DMS114 treated with DMSO at 0.1 percent for 48 hours (cell line): Measurements from ENCODE around the gene IVL.

Experiments
- DNase-seq: peaks from one replicate; lab custom pipeline; 2025; ENCODE audit not compliant: unreplicated experiment; lab: John Stamatoyannopoulos, UW

Gene IVL

DNA sequence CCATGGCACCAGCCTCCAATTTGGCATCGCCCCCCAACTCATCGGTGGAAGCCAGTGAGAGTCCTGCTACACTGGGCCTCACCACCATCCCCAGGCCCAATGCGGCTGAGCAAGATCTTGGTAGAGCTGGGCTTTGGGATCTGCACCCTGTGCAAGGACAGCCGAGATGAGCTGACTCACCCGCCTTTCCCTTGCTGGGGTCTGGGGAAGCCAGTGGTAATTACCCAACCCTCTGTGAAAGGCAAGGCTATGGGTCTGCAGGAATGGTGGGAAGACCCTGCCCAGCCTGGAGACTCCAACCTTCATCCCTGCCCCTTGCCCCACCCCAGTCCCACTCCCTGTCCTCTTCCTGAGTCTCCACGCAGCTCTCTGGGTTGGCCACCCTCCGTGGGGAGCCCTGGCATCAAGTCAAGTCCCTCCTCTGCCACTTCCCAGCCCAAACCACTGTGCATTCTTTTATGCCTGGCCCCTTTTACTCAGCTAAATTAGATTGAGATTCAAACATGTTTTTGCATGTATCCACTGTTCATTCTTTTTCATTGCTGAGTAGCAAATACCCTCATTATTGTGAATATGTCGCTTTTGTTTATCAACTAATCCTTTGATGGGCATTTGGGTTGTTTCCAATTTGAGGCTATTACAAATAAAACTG, 21.5 kb upstream of the IVL start:
- DNase-seq, result no peak

DNA sequence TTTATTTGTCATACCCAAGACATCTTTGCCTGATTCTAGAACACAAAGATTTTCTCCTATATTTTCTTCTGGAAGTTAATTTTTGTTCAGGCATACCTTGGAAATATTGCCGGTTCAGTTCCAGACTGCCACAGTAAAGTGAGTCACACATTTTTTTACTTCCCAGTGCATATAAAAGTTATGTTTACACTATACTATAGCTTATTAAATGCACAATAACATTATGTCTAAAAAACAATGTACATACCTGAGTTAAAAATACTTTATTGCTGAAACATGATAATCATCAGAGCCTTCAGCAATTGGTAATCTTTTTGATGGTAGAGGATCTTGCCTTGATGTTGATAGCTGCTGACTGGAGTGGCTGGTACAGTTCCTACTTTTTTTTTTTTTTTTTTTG, 20.2 kb upstream of the IVL start:
- no peak for DNase-seq

DNA sequence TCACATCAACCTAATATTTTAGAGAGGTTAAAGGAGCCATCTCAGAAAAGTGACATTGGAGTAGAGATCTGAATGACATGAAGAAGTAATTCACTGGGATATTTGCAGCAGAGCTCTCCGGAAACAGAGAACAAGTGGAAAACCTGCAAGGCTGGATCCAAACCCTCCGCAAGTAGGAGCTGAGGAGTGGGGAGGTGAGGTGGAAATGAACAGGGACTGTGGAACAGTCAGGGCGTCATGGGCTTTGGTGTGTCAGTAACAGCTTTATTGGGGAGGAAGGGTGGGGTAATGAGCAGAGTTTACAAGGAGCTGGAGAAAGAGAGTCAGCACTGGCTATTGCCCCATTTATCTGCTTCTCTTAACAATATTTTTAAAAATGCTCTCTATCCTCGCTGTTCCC, 9.3 kb upstream of the IVL start:
- DNase-seq, result no peak

DNA sequence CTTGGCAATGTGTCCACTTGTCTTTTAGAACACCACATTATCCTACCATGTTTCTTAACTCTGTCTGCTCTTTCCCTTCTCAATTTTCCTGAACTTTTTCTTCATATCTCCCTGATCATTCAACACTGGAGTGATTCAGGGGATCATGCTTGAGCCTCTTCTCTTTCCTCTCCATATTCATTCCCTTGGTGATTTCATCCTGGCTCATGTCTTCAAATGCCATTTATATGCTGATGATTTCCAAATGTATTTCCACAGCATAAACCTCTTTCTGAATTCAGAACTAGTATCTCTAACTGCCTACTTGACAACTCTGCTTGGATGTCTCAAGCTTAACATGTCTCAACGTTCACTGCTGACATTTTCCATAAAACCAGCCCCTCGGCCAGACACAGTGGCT, 8.5 kb upstream of the IVL start:
- no peak for DNase-seq

DNA sequence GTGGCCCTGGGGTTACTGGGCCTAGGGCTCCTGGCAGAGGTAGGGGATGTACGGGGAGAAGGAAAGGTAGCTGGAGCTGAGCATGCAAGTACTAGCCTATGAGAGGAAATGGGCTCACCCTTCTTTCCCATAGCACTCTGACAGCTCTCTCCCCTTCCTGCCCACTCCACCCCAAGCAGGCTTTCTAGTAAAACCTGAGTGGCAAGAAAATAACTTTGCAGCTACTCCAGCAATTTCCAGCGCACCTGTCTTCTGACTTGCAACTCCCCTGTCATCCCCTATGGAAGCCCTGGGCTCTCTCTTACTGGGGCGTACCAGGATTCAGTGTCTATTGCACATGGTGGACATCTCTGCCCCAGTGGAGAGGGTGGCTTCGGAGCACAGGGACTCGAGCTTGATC, 6.7 kb upstream of the IVL start:
- no peak for DNase-seq

DNA sequence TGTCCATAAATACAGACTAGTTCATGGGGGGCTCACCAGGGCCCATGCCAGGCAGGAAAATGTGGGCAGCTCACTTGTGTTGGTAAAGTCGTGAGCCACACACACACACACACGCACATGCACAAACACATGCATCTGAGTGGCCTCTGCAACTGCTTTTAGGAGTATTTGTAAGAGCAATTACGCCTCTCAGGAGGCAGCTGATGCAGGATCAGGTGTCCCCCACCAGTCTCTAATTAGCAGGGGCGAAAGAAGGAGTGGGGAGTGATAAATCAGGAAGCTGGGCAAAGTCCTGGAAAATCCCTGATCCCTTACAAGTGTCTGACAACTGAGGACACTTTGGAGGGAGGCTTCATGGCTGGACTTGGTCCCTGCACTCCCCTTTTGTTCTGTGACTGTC, 5.7 kb upstream of the IVL start:
- no peak for DNase-seq

DNA sequence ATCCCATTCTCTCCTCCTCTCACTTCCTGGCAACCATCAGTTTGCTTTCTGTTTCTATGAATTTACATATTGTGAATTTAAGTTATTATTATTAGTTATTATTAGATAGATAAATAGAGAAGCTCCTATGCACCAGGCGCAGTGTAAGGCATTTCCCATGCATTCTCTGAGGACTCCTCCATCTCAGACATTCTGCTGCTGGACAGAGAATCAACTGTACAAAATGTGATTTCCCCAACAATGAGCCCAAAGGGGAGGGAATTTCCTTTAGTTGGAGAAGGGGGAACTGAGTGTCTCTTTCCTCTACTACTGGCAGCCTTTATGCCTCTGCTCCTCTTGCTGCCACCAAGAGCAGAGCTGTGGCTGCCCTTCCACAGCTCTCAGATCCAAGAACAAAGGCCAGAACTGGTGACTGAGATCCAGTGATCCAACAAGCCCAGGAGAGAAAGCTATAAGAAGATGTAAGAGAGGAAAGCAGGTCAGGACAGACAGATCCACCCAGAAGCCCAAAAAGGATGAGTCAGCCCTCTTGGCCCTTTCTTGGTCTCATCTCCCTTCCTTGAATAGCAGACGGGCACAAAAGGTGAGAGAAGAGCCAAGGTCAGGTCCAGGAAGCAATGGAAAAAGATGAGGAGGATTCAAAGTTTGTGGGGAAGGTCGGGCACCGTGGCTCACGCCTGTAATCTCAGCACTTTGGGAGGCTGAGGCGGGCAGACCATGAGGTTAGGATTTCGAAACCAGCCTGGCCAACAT, 3.5 kb upstream of the IVL start:
- no peak for DNase-seq

DNA sequence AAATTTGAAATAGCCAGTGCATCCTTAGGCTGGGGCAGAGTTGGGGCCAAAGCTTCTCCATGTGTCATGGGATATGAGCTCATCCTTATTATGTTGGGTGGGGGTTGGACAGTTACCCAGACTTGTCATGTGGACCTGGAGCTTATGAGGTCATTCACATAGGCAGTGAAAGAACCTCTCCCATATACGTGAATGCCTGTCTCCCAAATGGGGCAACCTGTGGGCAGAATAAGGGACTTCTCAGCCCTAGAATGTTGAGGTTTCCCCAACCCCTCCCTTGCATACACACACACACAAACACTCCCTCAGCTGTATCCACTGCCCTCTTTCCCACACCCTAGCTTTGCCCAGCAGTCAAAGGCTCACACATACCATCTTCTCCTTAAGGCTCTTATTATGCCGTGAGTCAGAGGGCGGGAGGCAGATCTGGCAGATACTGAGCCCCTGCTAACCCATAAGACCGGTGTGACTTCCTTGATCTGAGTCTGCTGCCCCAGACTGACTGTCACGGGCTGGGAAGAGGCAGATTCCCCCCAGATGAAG, 2.3 kb upstream of the IVL start:
- no peak for DNase-seq

DNA sequence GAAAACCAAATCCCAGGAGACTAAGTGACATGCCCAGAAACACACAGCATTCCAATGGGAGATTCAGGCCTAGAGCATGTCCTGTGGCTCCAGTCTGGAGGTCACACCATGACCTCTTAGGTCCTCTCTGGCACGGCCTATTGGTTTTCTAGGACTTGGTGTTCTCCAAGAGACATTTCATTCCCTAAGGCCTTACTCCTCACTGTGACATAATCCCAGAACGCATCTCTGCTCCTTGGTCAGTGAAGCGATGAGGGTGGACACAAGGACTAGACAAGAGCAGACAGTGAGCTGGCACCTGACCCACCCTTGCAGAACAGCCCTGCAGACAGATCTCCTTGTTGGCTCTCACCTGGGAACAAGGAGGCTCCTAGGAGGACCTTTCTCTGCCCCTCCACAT, 860 bp downstream of the IVL start:
- DNase-seq, result no peak

DNA sequence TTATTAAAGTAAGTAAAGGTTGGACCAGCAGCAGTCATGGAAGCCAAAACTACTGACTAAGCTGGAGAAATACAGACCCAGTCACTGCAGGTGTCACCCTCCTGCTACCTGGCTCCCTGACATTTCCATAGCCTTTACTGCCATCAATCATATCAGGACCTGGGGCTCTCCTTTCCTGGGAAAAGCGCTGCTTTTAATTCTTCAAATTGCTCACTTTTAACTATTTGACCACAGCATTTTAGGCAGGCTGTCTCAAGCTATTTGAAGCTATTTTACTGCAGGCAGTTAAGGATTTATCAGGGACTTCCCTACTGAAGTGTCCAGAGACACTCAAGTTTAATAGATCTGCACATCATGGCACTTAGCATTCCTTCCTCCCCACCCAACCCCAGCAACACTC, 4.1 kb downstream of the IVL start:
- DNase-seq, result no peak

DNA sequence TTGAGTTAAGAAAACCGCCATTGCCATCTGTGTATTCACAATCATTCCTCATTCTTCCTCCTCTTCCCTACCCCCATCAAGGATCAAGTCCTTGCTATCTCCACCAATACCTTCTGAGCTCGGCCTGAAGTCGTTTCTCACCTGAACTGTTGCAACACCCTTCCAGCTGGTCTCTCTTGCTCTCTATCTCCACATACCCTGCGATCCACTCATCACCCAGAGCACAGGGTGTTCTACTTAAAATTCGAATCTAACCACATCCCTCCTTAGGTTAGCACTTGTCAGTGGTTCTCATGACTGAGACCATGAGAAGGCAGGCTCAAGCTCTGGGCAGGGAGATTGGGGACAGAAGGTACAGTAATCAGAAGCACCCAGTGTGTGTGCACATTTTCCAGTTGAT, 4.6 kb downstream of the IVL start:
- DNase-seq, result no peak

DNA sequence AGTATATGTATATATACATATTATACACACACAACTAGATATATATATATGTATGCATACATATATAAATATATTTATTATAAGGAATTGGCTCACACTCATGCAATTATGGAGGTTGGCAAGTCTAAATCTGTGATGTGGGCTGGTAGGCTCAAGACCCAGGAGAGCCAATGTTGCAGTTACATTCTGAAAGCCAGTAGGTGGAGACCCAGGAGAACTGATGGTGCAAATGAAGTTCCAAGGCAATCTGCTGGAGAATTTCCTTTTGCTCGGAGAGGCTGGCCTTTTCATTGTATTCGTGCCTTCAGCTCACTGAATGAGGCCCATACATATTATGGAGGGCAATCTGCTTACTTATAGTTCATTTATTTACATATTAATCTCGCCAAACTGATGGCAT, 9.4 kb downstream of the IVL start:
- peak; percentile 81 for DNase-seq

DNA sequence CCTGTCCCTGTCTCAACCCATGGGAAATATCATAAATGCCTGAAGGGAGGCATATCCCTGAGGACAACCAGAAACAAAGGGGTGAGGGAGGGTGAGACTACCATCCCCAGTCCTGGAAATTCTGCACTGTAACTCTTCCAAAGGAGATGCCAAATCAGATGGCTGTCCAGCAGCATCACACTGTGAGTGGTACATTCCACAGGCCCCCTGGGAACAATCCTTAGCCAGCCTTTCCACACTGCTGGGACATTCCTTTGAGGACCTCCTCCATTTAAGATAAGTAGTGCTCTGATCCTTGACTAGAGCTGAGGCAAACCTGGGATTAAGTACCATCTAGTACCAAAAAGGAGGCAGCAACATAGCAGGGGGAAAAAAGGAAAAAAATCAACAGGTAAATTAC, 10.7 kb downstream of the IVL start:
- no peak for DNase-seq

DNA sequence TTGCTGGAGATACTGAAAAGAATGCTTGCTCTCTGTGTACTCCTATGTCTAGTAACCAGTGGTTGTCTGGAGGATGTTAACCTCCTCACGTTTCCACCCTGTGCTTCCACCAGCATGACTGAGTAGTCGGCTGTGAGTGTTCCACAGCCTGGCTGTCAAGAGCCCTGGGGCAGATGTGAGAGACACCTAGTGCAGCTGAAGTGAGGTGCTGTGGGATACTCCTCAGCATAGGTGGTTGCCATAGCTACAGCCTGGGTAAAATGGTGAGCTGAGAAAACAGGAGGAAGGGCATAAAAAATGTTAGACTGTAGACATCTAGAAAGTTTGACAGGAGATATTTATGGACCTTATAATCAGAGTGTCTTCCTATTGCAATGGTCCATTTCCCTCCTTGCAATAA, 15.8 kb downstream of the IVL start:
- no peak for DNase-seq

DNA sequence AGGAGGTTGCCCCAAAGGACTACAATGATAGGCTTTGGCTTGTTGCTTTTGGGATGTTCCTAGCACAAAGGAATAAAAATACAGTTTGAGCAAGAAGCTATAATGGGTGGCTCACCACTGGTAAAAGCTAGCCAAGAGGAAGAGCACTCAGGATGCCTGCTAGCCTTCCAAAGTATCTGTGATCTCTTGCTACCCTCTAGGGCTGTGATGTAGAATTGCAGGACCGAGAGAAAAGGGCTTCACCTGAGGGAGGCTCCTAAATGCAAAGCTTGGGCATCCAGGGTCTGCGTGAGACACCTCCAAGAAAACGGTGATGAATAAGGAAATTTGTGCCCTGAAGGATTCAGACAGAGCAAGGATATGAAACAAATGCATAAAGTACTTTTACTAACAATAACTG, 17.7 kb downstream of the IVL start:
- no peak for DNase-seq

DNA sequence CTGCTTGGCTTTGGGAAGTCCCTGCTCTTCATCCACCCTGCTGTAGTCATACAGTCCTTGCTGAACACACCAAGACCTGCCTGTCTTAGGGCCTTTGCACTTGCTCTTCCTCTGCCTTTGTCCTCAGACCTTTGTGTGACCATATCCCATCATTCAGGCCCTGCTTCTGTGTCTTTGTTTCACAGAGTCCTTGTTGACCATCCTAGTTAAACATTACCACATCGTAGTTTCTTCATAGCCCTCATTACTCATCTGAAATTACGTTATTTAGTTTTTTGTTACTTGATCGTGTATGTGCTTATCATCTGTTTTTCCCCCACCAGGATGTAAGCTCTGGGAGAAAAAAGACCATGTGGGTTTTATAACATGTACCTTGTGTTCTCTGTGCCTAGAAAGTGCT, 20.3 kb downstream of the IVL start:
- no peak for DNase-seq

DNA sequence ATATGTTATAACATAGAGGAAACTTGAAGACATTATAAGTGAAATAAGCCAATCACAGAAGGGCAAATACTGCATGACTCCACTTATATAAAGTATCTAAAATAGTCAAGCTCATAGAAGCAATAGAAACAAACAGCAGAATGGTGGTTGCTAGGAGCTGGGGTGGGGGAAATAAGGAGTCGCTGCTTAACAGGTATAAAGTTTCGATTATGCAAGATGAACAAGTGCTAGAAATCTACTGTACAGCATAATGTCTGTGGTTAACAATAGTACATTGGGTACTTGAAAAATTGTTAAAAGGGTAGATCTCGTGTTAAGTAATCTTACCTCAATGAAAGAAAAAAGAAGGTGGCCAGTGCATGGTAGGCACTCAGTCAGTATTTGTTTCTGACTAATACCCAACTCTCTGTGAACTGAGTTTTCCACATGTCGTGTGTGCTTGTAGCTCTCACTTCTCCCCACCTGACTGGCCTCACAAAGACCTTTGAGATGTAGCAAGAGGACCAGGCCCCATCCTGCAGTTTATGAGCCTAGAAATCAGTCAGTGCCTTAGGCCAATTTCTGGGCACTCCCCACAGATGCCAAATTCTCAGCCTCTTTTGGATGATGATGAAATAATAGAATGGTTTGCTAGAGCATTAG, 23.9 kb downstream of the IVL start:
- no peak for DNase-seq

DNA sequence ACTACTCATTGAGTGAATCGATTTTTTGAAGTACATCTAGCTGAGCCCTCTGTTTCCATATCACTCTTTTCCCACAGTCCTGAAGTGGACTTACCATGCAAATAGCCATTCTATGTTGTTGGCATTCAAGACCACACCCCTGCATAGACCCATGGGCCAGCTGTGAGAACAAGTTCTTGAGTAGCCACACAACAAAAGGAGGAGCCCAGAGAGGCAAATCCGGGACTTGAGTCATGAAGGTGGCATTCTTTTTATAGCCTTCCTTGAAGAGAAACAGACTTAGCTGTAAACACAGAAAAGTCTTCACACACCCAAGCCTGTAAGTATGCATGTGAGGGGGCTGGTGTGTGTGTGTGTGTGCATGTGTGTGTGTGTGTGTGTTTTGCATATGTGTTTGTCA, 24.9 kb downstream of the IVL start:
- DNase-seq, result no peak

DNA sequence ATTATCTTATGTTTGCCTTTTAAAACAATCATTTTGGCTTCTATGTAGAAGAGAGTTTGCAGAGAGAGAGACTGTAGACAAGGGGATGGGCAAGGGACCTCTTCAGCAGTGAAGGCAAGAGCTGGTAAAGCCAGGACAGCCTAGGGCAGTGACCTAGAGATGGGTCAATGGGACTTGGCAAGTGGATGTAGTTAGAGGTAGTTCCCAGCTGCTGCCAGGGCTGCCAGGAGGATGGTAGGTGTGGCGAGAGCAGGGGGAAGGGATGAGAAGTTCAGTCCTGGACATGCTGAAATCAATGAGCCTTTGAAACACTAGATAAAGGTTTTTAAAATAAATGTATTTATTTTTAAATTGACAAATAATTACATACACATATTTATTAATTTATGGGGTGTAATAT, 32.3 kb downstream of the IVL start:
- DNase-seq, result no peak

DNA sequence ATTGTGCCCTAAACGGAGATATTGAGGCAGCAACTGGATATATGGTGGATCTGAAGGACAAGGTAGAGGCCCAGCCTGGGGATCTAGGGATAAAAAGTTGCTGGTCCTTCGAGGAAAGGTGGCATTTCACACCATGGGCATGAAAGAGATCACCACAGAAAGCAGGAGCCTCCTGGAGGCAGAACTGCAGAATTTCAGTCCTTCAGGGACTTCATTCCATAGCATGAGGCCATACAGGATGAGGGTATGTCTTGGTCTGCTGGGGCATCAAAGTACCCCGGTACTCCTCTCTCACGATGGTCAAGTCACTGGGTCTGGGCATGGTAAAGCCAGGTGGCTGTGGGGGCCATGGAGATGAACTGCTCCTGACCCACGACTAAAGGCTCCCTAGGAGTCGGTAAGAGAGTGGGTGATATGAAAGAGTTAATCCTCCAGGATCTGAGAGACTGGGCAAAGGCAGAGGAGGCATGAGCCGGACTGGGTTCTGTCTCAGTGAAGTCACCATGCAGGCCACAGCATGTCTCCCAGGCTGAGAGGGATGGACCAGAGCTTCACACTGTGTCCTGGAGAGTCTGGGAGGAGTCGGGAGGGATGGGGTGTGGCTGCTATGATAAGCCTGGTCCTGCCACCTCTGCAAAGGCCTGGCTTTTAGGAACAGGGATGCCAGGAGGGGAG, 32.8 kb downstream of the IVL start:
- no peak for DNase-seq

DNA sequence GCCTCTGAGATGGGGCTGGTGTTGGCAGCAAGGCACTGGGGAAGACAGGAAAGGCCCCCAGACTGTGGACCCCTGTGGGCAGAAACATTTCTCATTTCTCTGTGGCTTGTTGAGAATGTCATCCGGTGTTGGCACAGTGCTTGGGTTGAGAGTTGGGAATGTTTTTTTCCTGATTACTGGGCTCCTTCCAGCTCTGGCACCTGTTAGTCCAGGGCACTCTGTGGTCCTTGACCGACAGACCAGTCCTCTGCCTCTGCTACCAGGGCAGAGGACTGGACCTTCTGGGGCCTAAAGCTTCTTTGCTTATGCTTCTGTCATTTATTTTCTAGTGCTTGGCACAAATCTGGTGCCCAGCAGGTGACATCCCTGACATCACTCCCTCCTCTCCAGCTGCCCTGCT, 33.8 kb downstream of the IVL start:
- DNase-seq, result no peak

DNA sequence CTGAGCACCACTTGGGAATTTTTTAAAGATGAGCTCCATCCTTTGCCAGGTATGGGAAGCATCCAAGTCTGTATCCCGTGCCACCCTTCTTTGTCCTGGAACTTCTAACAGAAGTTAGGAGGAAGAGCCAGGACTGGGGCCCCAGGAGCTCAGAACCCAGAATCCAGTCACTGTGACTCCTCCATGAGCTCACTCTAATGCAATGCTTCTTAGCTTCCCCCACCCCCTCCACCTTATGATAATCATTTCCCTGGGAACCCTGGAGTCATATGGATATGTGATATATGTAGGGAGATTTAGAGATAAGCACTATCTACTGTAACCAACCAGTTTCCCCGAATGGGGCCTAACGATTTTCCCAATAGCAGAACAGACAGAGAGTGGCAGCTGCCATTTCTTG, 37.9 kb downstream of the IVL start:
- no peak for DNase-seq
